Dendritic cell treated with granulocyte-macrophage colony-stimulating factor and Interleukin-4, amounts not matched to agents 40 ng/mL and 50 ng/mL, for 4 days (primary cell): Measurements from ENCODE around the gene TMEM219.
A peak's percentile ranks its signal among the peaks of the same experiment; 100 is the strongest.

Experiments
- H3K27ac Mint-ChIP-seq: one replicate; pipeline ENCODE4 v1.8.0; 2022; ENCODE audit warnings: mild to moderate bottlenecking, mixed read lengths
- H3K27me3 Mint-ChIP-seq: one replicate; pipeline ENCODE4 v1.8.0; 2022; ENCODE audit warnings: mild to moderate bottlenecking, mixed read lengths
- H3K36me3 Mint-ChIP-seq: one replicate; pipeline ENCODE4 v1.8.0; 2022; ENCODE audit warnings: low read depth, mixed read lengths
- H3K4me1 Mint-ChIP-seq: one replicate; pipeline ENCODE4 v1.8.0; 2022; ENCODE audit warnings: low read depth, mixed read lengths
- H3K4me3 Mint-ChIP-seq: one replicate; pipeline ENCODE4 v1.8.0; 2022; ENCODE audit warnings: mild to moderate bottlenecking, moderate library complexity, mixed read lengths
- H3K9me3 Mint-ChIP-seq: one replicate; pipeline ENCODE4 v1.8.0; 2022; ENCODE audit warnings: mixed read lengths
- intact Hi-C: fragments of 100-400 bp; cut with micrococcal nuclease; formaldehyde crosslinking; loops from one replicate; pipeline ENCODE4 v1.15.0; 2022

TMEM219 gene

GRCh38 chr16:29961479-29962343 is at the start of gene TMEM219:
Gene TMEM219, plus strand, starts transcription at chr16:29962079. Its CDS starts 1,065 bp downstream, at chr16:29963144.
- Mint-ChIP-seq H3K4me3 (peak within 1 kb of the TSS; percentile 76), H3K36me3 (peaks cover 41% of the 10 kb centered on the region), H3K4me1 (peaks cover 17% of the 10 kb centered on the region), H3K27me3 (no peaks in the 10 kb centered on the region), H3K27ac (peak within 1 kb of the TSS; percentile 96), H3K9me3 (no peaks in the 10 kb centered on the region)
- intact Hi-C loops: loop anchor here (1.0 to 5.0 kb wide), 2 partner anchors 59 to 98 kb away; partner anchors contain the start of genes ASPHD1 and CDIPT

DNA sequence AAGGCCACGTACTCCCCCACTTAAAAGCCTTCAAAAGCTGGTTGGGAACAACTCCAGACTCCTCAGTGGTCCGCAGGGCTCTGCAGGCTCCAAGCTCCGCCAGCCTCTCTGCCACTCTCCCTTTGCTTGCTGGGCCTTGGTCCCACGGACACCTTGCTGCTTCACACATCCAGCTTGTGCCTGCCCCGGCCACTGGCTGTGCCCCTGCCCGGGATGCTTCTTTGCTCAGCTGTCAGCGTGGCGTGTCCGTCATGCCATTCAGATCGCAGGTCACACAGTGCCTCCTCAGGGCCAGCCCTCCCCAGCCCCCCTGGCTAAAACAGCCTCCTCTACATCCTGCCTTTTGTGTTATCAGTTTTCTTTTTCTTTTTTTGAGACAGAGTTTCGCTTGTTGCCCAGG is 49.8 kb upstream of the TMEM219 start:
- intact Hi-C loops: loop anchor here (10.0 kb wide), 1 partner anchor 93 kb away; no protein-coding TSS in a partner anchor
- H3K4me3 Mint-ChIP-seq: no peak overlapping the region
- H3K27me3 Mint-ChIP-seq: no peaks in the 10 kb centered on the region
- peaks cover 77% of the 10 kb centered on the region for H3K36me3 Mint-ChIP-seq
- H3K9me3 Mint-ChIP-seq: no peaks in the 10 kb centered on the region
- no peak overlapping the region for H3K27ac Mint-ChIP-seq
- peaks cover 18% of the 10 kb centered on the region for H3K4me1 Mint-ChIP-seq

DNA sequence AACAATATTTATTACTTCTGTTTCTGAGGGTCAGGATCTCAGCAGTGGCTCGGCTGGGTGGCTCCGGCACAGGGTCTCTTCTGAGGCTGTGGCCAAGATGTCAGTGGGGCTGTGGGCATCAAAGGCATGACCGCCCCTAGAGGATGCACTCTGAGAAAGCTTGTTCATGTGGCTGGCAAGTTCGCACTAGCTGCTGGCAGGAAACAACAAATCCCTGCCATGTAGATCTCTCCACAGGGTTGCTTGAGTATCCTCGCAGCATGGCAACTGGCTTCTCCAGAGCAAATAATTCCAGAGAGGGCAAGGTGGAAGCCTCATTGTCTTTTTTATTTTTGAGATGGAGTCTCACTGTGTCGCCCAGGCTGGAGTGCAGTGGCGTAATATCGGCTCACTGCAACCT is 48.4 kb upstream of the TMEM219 start:
- Mint-ChIP-seq H3K4me3 (no peak overlapping the region), H3K27me3 (no peaks in the 10 kb centered on the region), H3K4me1 (peaks cover 18% of the 10 kb centered on the region), H3K36me3 (peaks cover 75% of the 10 kb centered on the region), H3K27ac (no peak overlapping the region), H3K9me3 (no peaks in the 10 kb centered on the region)
- intact Hi-C loops: loop anchor here (10.0 kb wide), 1 partner anchor 91 kb away; no protein-coding TSS in a partner anchor

DNA sequence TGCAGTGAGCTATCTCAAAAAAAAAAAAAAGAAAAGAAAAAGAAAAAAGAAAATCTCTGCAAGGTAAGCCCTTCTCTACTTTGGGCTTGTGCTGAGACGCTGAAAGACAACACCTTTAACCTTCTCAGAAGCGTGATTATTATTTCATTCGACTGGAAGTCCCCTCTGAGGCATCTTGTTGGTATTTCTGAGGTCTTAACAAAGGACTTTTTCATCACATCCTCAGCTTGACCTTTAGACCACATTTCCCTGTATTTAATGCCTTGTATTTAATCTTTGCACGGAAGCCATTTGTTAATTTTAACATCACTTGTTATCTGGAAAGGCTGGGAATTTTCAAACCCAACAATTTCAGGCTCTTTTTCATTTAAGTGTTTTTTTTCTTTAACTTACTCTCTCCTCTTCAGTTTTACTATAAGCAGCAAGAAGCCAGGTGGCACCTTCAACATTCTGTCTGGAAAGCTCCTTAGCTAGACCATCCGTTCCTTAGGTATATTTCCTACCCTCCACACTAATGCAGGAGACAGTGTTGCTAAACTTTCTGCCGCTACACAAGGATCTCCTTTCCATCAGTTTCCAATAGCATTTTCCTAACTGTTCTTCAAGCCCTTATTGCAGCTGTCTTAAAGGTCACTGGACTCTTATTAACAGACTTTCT is 46.2 kb upstream of the TMEM219 start:
- Mint-ChIP-seq H3K27ac (no peak overlapping the region), H3K9me3 (no peaks in the 10 kb centered on the region), H3K4me1 (peaks cover 8% of the 10 kb centered on the region), H3K27me3 (no peaks in the 10 kb centered on the region), H3K36me3 (peaks cover 91% of the 10 kb centered on the region), H3K4me3 (no peak overlapping the region)
- intact Hi-C loops: loop anchor here (10.0 kb wide), 1 partner anchor 89 kb away; no protein-coding TSS in a partner anchor

DNA sequence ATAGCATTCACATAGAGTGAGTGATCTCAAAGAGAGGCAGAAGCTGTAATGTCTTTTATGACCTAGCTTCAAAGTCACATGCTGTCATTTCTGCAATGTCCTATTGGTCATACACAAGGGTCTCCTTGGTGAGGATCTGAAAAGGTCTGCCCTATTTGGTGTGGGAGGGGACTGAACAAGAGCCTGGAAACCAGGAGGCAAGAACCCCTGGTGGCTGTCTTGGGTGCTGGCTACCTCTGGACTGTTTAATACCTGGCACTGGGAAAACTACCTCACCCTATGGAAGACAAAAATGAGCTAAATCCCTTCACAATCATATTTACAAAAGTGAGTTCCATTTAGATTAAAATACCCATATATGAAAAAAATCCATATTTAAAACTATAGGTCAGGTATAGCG is 44.9 kb upstream of the TMEM219 start:
- H3K27ac Mint-ChIP-seq: no peak overlapping the region
- no peak overlapping the region for H3K4me3 Mint-ChIP-seq
- no peaks in the 10 kb centered on the region for H3K27me3 Mint-ChIP-seq
- H3K4me1 Mint-ChIP-seq: no peaks in the 10 kb centered on the region
- intact Hi-C loops: loop anchor here (10.0 kb wide), 1 partner anchor 88 kb away; no protein-coding TSS in a partner anchor
- H3K36me3 Mint-ChIP-seq: peaks cover 91% of the 10 kb centered on the region
- H3K9me3 Mint-ChIP-seq: no peaks in the 10 kb centered on the region

GRCh38 chr16:29920288-29921033 is 41.4 kb upstream of the TMEM219 start:
- Mint-ChIP-seq H3K9me3 (no peaks in the 10 kb centered on the region), H3K27me3 (no peaks in the 10 kb centered on the region), H3K4me1 (peaks cover 15% of the 10 kb centered on the region), H3K27ac (no peak overlapping the region), H3K4me3 (no peak overlapping the region), H3K36me3 (peaks cover 87% of the 10 kb centered on the region)
- intact Hi-C loops: no loop called here

DNA sequence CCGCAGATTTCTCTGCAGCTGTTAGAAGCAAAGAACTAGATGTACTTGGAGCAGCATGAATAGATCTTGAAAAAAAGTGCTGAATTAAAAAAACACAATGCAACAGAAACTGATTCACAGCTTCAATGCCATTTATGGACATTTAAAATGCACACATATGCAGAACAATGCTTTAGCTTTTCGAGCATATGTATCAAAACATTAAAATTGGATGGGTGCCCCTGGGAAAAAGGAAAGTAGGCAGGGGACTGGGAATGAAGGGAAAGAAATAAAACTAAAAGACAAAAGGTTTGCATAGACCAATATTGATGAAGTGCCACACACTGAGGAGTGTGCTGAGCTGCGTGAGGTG is 40.9 kb upstream of the TMEM219 start:
- no peak overlapping the region for H3K4me3 Mint-ChIP-seq

GRCh38 chr16:29922326-29922725 is 39.6 kb upstream of the TMEM219 start:
- H3K9me3 Mint-ChIP-seq: no peaks in the 10 kb centered on the region

More for the DNA sequence above, 40.9 kb upstream of the TMEM219 start:
- H3K9me3 Mint-ChIP-seq: no peaks in the 10 kb centered on the region
- peaks cover 87% of the 10 kb centered on the region for H3K36me3 Mint-ChIP-seq
- H3K4me1 Mint-ChIP-seq: peaks cover 16% of the 10 kb centered on the region
- no peaks in the 10 kb centered on the region for H3K27me3 Mint-ChIP-seq
- H3K27ac Mint-ChIP-seq: no peak overlapping the region
- intact Hi-C loops: no loop called here

DNA sequence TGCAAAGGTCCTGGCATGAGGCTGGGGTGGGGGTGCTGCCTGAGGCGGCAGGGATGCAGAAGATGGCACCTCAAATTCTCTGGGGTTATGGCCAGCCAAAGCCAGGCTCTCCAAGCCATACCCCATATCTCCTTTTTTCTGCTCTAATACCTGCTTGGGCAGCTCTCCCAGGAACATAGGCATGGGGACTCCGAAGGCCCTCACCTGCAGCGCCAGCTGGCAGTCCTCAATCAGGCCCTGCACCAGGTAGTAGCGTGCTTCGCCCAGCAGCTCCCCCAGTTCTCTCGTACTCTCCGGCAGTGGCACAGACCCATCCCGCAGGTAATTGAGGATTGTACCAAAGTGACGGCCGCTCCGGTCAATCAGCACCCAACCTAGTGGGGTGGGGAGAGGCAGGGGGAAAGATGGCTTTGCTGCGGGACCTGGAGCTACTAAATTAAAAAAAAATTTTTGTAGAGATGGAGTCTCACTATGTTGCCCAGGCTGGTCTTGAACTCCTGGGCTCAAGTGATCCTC is 38.8 kb upstream of the TMEM219 start:
- Mint-ChIP-seq H3K27ac (no peak overlapping the region), H3K27me3 (no peaks in the 10 kb centered on the region), H3K4me3 (no peak overlapping the region), H3K4me1 (peaks cover 34% of the 10 kb centered on the region), H3K36me3 (peaks cover 71% of the 10 kb centered on the region), H3K9me3 (no peaks in the 10 kb centered on the region)
- intact Hi-C loops: no loop called here

More at GRCh38 chr16:29922326-29922725, 39.6 kb upstream of the TMEM219 start:
- H3K4me1 Mint-ChIP-seq: peaks cover 30% of the 10 kb centered on the region
- H3K27ac Mint-ChIP-seq: no peak overlapping the region
- no peaks in the 10 kb centered on the region for H3K27me3 Mint-ChIP-seq
- no peak overlapping the region for H3K4me3 Mint-ChIP-seq
- H3K36me3 Mint-ChIP-seq: peaks cover 78% of the 10 kb centered on the region
- intact Hi-C loops: no loop called here

DNA sequence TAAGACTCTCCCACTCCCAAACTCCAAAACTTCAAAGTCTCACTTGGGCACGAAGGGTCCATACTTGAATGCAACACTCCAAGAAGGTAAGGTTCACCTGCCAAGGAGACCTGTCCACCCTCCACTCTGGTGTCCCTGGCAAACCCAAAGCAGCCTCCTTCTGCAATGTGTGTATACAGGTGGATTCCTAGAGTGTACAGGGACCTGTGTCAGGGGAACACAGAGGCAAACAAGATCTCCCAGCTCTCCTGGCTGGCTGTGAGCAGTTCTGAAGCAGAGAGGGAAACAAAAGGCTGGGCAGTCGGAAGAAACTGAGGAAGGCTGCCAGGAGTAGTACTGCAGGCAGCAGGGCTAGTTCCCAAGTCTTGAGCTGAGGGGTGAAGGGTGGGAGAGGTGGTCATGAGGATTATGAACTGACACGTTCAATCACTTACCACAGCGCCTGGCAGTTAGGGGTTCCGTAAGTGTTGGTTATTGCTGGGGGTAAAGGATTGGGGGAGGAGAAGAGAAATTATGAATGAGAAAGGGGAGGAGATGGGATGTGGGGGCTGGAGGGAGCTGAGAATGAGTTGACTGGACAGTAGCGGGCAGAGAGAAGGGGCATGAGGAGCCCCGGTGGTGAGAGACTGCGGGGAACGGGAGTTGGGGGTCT is 36.6 kb upstream of the TMEM219 start:
- H3K27me3 Mint-ChIP-seq: no peaks in the 10 kb centered on the region
- peaks cover 55% of the 10 kb centered on the region for H3K36me3 Mint-ChIP-seq
- no peaks in the 10 kb centered on the region for H3K9me3 Mint-ChIP-seq
- intact Hi-C loops: no loop called here
- peaks cover 34% of the 10 kb centered on the region for H3K4me1 Mint-ChIP-seq
- H3K27ac Mint-ChIP-seq: peak overlapping the region; percentile 93
- peak overlapping the region; percentile 92 for H3K4me3 Mint-ChIP-seq

DNA sequence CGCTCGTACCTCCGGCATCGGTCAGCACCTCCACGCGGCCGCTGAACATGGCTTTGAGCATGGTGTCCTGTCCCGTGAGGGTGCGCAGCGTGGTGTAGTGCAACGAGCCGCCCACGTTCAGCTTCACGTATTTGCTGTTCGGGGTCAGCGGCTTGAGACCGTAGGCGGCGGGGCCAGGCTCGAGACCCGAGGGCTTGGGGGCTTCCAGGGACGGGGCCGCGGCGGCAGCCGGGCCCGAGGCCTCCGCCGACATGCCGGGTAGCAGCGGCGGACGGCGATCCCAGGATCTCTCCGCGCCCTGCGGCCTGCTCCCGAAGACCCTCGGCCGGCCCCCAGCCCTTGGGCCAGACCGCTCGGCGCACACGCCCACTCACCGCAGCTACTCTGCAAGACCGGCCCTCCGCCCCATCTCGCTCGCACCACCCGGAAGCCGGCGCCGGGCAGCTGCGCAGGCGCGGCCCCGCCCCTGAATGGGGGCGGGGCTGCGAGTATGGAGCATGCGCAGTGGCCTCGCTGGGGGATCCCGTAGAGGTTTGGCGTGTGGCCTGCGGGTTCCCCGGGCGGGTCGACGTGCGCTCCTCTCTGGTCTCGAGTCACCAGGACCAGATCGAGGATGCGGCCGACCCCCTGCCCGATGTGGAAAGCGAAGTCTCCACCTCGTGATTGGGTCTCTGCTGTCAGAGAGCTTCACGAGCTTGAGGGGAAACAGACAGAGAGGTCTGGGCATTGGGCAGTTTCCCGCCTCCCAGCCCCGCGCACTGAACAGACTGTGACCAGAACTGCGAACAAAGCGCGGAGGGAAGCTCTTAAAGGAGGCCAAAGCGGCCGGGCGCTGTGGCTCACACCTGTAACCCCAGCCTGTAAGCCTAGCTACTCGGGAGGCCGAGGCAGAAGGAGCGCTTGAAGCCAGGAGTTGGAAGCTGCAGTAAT is 35.8 kb upstream of the TMEM219 start, which contains the start of gene KCTD13:
TSS of gene KCTD13 (minus strand) at position 446 of the 930 bp plus-strand sequence. CDS start at position 253, 193 bp downstream.
- Mint-ChIP-seq H3K27me3 (no peaks in the 10 kb centered on the region), H3K4me3 (peak within 1 kb of the TSS; percentile 92), H3K9me3 (no peaks in the 10 kb centered on the region), H3K4me1 (peaks cover 34% of the 10 kb centered on the region), H3K36me3 (peaks cover 47% of the 10 kb centered on the region), H3K27ac (peak within 1 kb of the TSS; percentile 93)
- intact Hi-C loops: no loop called here

DNA sequence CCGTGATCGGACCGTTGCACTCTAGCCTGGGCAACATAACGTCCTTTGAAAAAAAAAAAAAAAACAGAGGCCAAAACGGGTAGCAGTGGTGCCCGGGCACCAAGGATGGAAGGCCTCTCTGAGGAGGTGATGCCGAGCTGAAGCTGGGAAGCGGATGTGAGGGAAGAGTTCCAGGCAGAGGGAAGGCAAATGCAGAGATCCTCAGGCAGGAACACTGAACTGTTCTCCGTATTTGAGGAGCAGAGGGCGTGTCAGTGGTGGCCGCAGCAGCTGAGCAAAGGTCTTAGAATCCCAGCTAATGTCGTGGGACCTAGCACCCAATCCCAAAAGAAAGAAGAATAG is 35.2 kb upstream of the TMEM219 start:
- H3K36me3 Mint-ChIP-seq: peaks cover 40% of the 10 kb centered on the region
- no peaks in the 10 kb centered on the region for H3K9me3 Mint-ChIP-seq
- peaks cover 34% of the 10 kb centered on the region for H3K4me1 Mint-ChIP-seq
- no peaks in the 10 kb centered on the region for H3K27me3 Mint-ChIP-seq
- H3K27ac Mint-ChIP-seq: peak overlapping the region; percentile 93
- peak overlapping the region; percentile 92 for H3K4me3 Mint-ChIP-seq
- intact Hi-C loops: no loop called here
